ENCODE data around the gene FYN.
"Not testable (repeated sequence)": the region's sequence is repeated elsewhere in the genome, so short reads cannot be mapped to it uniquely, and the experiment has no call there.

FYN gene

GRCh38 chr6:111912904-111913303 lies 39.7 kb upstream of the FYN start:
- no peaks in the 10 kb centered on the region for H4K20me1 ChIP-seq (ENCODE audit: control insufficient read depth, insufficient read depth, low read depth, low read length)
- no peak for TF ChIP-seq CTCF (IDR thresholded peaks at IDR 0.05; ENCODE audit: low read depth, low read length, poor library complexity, severe bottlenecking)
- TF ChIP-seq EZH2phosphoT487 (IDR thresholded peaks at IDR 0.05; ENCODE audit: borderline replicate concordance, low read length): no peak
- no peaks in the 10 kb centered on the region for H3K9me2 ChIP-seq (replicated peaks; ENCODE audit: control insufficient read depth, low read length)
- no peaks in the 10 kb centered on the region for H3K79me2 ChIP-seq (ENCODE audit: control insufficient read depth, low read length)
- no peaks in the 10 kb centered on the region for H3K27me3 ChIP-seq (ENCODE audit: control insufficient read depth, low read length)
- H3K4me2 ChIP-seq (ENCODE audit: low read length): no peak overlapping the region
- H3K36me3 ChIP-seq (ENCODE audit: control insufficient read depth, low read length): no peaks in the 10 kb centered on the region
- no peaks in the 10 kb centered on the region for H3K4me1 ChIP-seq (ENCODE audit: control insufficient read depth, low read length)
- H3K4me3 ChIP-seq (ENCODE audit: low read length): no peak overlapping the region
- H3F3A ChIP-seq (ENCODE audit: control insufficient read depth, insufficient read depth): no peaks in the 10 kb centered on the region
- no peak overlapping the region for H3K27ac ChIP-seq (ENCODE audit: low read depth, low read length)
- H3K9me3 ChIP-seq (ENCODE audit: control insufficient read depth, insufficient read depth, low read length): no peaks in the 10 kb centered on the region

GRCh38 chr6:111911428-111911827 lies 38.2 kb upstream of the FYN start:
- TF ChIP-seq CTCF (IDR thresholded peaks at IDR 0.05; ENCODE audit: low read depth, low read length, poor library complexity, severe bottlenecking) (no peak), EZH2phosphoT487 (IDR thresholded peaks at IDR 0.05; ENCODE audit: borderline replicate concordance, low read length) (no peak)
- H3K9me3 ChIP-seq (ENCODE audit: control insufficient read depth, insufficient read depth, low read length): no peaks in the 10 kb centered on the region
- H3K36me3 ChIP-seq (ENCODE audit: control insufficient read depth, low read length): no peaks in the 10 kb centered on the region
- H3K79me2 ChIP-seq (ENCODE audit: control insufficient read depth, low read length): no peaks in the 10 kb centered on the region
- no peaks in the 10 kb centered on the region for H3F3A ChIP-seq (ENCODE audit: control insufficient read depth, insufficient read depth)
- H3K27me3 ChIP-seq (ENCODE audit: control insufficient read depth, low read length): no peaks in the 10 kb centered on the region
- H3K27ac ChIP-seq (ENCODE audit: low read depth, low read length): no peak overlapping the region
- no peak overlapping the region for H3K4me3 ChIP-seq (ENCODE audit: low read length)
- no peaks in the 10 kb centered on the region for H3K9me2 ChIP-seq (replicated peaks; ENCODE audit: control insufficient read depth, low read length)
- no peaks in the 10 kb centered on the region for H3K4me1 ChIP-seq (ENCODE audit: control insufficient read depth, low read length)
- H3K4me2 ChIP-seq (ENCODE audit: low read length): no peak overlapping the region
- no peaks in the 10 kb centered on the region for H4K20me1 ChIP-seq (ENCODE audit: control insufficient read depth, insufficient read depth, low read depth, low read length)

- Histone ChIP-seq H3K79me2 (ENCODE audit: control insufficient read depth, low read length) (no peaks in the 10 kb centered on the region), H3K4me2 (ENCODE audit: low read length) (no peak overlapping the region), H3K27ac (ENCODE audit: low read depth, low read length) (no peak overlapping the region), H3K9me2 (replicated peaks; ENCODE audit: control insufficient read depth, low read length) (no peaks in the 10 kb centered on the region), H3K36me3 (ENCODE audit: control insufficient read depth, low read length) (no peaks in the 10 kb centered on the region), H4K20me1 (ENCODE audit: control insufficient read depth, insufficient read depth, low read depth, low read length) (no peaks in the 10 kb centered on the region), H3K4me3 (ENCODE audit: low read length) (no peak overlapping the region), H3K27me3 (ENCODE audit: control insufficient read depth, low read length) (no peaks in the 10 kb centered on the region), H3K4me1 (ENCODE audit: control insufficient read depth, low read length) (no peaks in the 10 kb centered on the region), H3F3A (ENCODE audit: control insufficient read depth, insufficient read depth) (no peaks in the 10 kb centered on the region), H3K9me3 (ENCODE audit: control insufficient read depth, insufficient read depth, low read length) (no peaks in the 10 kb centered on the region)
- TF ChIP-seq EZH2phosphoT487 (IDR thresholded peaks at IDR 0.05; ENCODE audit: borderline replicate concordance, low read length): no peak
- no peak for TF ChIP-seq CTCF (IDR thresholded peaks at IDR 0.05; ENCODE audit: low read depth, low read length, poor library complexity, severe bottlenecking)
Observed at GRCh38 chr6:111909238-111909637, 36.0 kb upstream of the FYN start.

GRCh38 chr6:111908365-111908764 lies 35.1 kb upstream of the FYN start:
- not testable (repeated sequence) for H3K9me2 ChIP-seq (replicated peaks; ENCODE audit: control insufficient read depth, low read length); H3K79me2 ChIP-seq (ENCODE audit: control insufficient read depth, low read length); H4K20me1 ChIP-seq (ENCODE audit: control insufficient read depth, insufficient read depth, low read depth, low read length); H3K4me1 ChIP-seq (ENCODE audit: control insufficient read depth, low read length); H3F3A ChIP-seq (ENCODE audit: control insufficient read depth, insufficient read depth); H3K27me3 ChIP-seq (ENCODE audit: control insufficient read depth, low read length); H3K36me3 ChIP-seq (ENCODE audit: control insufficient read depth, low read length); H3K4me3 ChIP-seq (ENCODE audit: low read length); H3K27ac ChIP-seq (ENCODE audit: low read depth, low read length); H3K9me3 ChIP-seq (ENCODE audit: control insufficient read depth, insufficient read depth, low read length); H3K4me2 ChIP-seq (ENCODE audit: low read length)

All from DOHH2 (cell line).